ENCODE data around the gene ABCC12. TPM values are rescaled to one million over a fixed set of nuclear protein-coding genes. Genes with fewer than 3 reads are reported as not detected.

ABCC12 gene
- polyA plus RNA-seq, 1 donor (not counting 4 experiments of a cell fraction or from before 2014, with no cell fraction given), result not detected

GRCh38 chr16:48162839-48163410 lies 7.1 kb upstream of the ABCC12 start:
- H3K4me2 ChIP-seq (ENCODE audit: control insufficient read depth, extremely low read depth, insufficient read depth, low read depth, low read length), result no peak overlapping the region
- FAIRE-seq, result no peak
- H3K9me3 ChIP-seq (ENCODE audit: control insufficient read depth, low read depth, low read length), result no peaks in the 10 kb centered on the region
- DNase-seq (ENCODE audit: low read depth, low spot score), result no peak
- no peak overlapping the region for H3K27ac ChIP-seq (ENCODE audit: control insufficient read depth, insufficient read depth, low read length)
- H2AFZ ChIP-seq (ENCODE audit: control insufficient read depth, low read length), result no peak overlapping the region
- TF ChIP-seq CTCF (optimal IDR thresholded peaks at IDR 0.05 in 1 of 3, IDR thresholded peaks at IDR 0.05 in 1 of 3, conservative IDR thresholded peaks at IDR 0.05 in 1 of 3; ENCODE audit: extremely low read depth in 1 of 3, insufficient read depth in 2 of 3, low read length in 3 of 3), result no peak
- H3K9me1 ChIP-seq (ENCODE audit: control insufficient read depth, extremely low read depth, insufficient read depth, low read length), result no peaks in the 10 kb centered on the region
- no peak overlapping the region for H3K9ac ChIP-seq (ENCODE audit: control insufficient read depth, extremely low read depth, insufficient read depth, low read length)
- peaks cover 4% of the 10 kb centered on the region for H3K4me1 ChIP-seq (ENCODE audit: control insufficient read depth, extremely low read depth, insufficient read depth, low read length)
- no peak overlapping the region for H3K4me3 ChIP-seq (ENCODE audit: control insufficient read depth in 2 of 3, extremely low read depth in 1 of 3, insufficient read depth in 2 of 3, low read depth in 1 of 3, low read length in 3 of 3)
- no peaks in the 10 kb centered on the region for H4K20me1 ChIP-seq (ENCODE audit: control insufficient read depth, extremely low read depth, insufficient read depth, low read length)
- H3K27me3 ChIP-seq (ENCODE audit: control insufficient read depth, extremely low read depth, insufficient read depth, low read length), result no peaks in the 10 kb centered on the region
- dilution Hi-C loops (cut with MboI; ENCODE audit: extremely low pct_ligation_motif_present, low sequenced_read_pairs), result no loop called here
- no peaks in the 10 kb centered on the region for H3K79me2 ChIP-seq (ENCODE audit: control insufficient read depth, insufficient read depth, low read length)
- no peaks in the 10 kb centered on the region for H3K36me3 ChIP-seq (ENCODE audit: control insufficient read depth in 2 of 2, extremely low read depth in 1 of 2, insufficient read depth in 2 of 2, low read length in 2 of 2)

DNA sequence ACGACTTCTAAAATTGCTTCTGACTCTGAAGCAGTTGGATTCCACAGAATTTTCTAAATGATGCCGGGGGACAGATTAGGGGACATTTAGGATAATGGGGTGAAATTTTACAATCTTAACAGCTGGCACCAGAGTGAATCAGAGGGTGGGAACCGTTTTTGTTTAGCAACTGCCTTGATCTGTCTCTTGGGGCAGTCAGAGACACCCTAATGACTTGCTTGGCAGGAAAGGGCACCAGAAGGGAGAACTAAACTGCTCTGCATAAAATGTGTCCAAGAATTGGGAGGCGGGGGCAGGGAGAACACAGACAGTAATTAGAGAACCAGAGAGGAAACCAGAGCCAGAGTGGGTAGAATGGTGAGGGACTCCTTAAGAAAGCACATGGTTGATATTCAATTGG lies 6.1 kb upstream of the ABCC12 start:
- Histone ChIP-seq H3K27ac (ENCODE audit: control insufficient read depth, insufficient read depth, low read length) (no peak overlapping the region), H3K4me1 (ENCODE audit: control insufficient read depth, extremely low read depth, insufficient read depth, low read length) (peaks cover 8% of the 10 kb centered on the region), H3K9ac (ENCODE audit: control insufficient read depth, extremely low read depth, insufficient read depth, low read length) (no peak overlapping the region), H3K4me3 (ENCODE audit: control insufficient read depth in 2 of 3, extremely low read depth in 1 of 3, insufficient read depth in 2 of 3, low read depth in 1 of 3, low read length in 3 of 3) (no peak overlapping the region), H3K36me3 (ENCODE audit: control insufficient read depth in 2 of 2, extremely low read depth in 1 of 2, insufficient read depth in 2 of 2, low read length in 2 of 2) (no peaks in the 10 kb centered on the region), H3K4me2 (ENCODE audit: control insufficient read depth, extremely low read depth, insufficient read depth, low read depth, low read length) (no peak overlapping the region), H3K79me2 (ENCODE audit: control insufficient read depth, insufficient read depth, low read length) (no peaks in the 10 kb centered on the region), H4K20me1 (ENCODE audit: control insufficient read depth, extremely low read depth, insufficient read depth, low read length) (no peaks in the 10 kb centered on the region), H3K27me3 (ENCODE audit: control insufficient read depth, extremely low read depth, insufficient read depth, low read length) (no peaks in the 10 kb centered on the region), H2AFZ (ENCODE audit: control insufficient read depth, low read length) (no peak overlapping the region), H3K9me1 (ENCODE audit: control insufficient read depth, extremely low read depth, insufficient read depth, low read length) (no peaks in the 10 kb centered on the region), H3K9me3 (ENCODE audit: control insufficient read depth, low read depth, low read length) (no peaks in the 10 kb centered on the region)
- TF ChIP-seq CTCF (optimal IDR thresholded peaks at IDR 0.05 in 1 of 3, IDR thresholded peaks at IDR 0.05 in 1 of 3, conservative IDR thresholded peaks at IDR 0.05 in 1 of 3; ENCODE audit: extremely low read depth in 1 of 3, insufficient read depth in 2 of 3, low read length in 3 of 3) (no peak), EZH2 (IDR thresholded peaks at IDR 0.05; ENCODE audit: low read length) (no peak)
- dilution Hi-C loops (cut with MboI; ENCODE audit: extremely low pct_ligation_motif_present, low sequenced_read_pairs), result no loop called here
- DNase-seq (ENCODE audit: low read depth, low spot score) (no peak), FAIRE-seq (no peak)
